ENCODE measurements around the gene TNK1.

DNA sequence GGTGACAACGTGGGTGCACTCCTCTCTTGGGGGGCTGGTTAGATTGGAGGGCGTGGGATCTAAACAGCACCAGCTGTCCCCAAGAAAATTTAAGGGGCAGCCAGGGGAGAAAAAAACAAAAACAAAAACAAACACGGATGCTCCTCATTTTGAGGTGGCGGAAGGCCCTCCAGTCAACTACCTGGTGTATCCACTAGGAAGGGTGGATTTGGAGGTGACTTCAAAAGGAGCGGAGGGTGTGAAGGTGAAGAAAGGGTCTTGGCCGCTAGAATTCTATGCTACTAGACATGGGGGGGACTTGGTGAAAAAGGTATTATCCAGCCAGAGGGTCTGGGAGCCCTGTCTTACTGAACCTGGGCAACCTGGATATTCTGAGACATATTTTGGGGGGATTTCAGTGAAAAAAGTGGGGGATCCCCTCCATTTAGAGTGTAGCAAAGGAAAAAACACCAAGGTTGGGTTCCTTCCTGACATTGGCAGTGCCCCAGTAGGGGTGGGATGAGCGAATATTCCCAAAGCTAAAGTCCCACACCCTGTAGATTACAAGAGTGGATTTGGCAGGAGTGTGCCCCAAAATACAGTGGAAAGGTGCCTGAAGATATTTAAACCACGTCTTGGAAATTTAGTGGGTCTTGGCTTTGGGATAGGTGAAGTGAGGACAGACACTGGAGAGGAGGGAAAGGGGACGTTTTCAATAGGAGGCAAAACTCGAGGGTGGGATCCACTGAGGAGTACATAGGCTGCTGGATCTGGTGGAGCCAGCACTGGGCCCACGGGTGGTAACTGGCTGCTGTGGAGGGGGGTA is 58.0 kb downstream of the TNK1 start:
- TF ChIP-seq, protein P1, sequence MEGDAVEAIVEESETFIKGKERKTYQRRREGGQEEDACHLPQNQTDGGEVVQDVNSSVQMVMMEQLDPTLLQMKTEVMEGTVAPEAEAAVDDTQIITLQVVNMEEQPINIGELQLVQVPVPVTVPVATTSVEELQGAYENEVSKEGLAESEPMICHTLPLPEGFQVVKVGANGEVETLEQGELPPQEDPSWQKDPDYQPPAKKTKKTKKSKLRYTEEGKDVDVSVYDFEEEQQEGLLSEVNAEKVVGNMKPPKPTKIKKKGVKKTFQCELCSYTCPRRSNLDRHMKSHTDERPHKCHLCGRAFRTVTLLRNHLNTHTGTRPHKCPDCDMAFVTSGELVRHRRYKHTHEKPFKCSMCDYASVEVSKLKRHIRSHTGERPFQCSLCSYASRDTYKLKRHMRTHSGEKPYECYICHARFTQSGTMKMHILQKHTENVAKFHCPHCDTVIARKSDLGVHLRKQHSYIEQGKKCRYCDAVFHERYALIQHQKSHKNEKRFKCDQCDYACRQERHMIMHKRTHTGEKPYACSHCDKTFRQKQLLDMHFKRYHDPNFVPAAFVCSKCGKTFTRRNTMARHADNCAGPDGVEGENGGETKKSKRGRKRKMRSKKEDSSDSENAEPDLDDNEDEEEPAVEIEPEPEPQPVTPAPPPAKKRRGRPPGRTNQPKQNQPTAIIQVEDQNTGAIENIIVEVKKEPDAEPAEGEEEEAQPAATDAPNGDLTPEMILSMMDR (IDR thresholded peaks at IDR 0.05; ENCODE audit: low read depth, low read length), result no peak
- TF ChIP-seq POLR2A (IDR thresholded peaks at IDR 0.05; ENCODE audit: extremely low read depth, insufficient read length), result no peak
- TF ChIP-seq, protein P2, sequence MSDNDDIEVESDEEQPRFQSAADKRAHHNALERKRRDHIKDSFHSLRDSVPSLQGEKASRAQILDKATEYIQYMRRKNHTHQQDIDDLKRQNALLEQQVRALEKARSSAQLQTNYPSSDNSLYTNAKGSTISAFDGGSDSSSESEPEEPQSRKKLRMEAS (IDR thresholded peaks at IDR 0.05; ENCODE audit: low read depth, low read length), result no peak
- TF ChIP-seq MYC (IDR thresholded peaks at IDR 0.05; ENCODE audit: low read depth, low read length), result no peak

All from NB4 (cell line).